GM21360 (cell line): ENCODE data around the gene IFNA8.
A peak's percentile ranks its signal among the peaks of the same experiment; 100 is the strongest.
"Not testable (repeated sequence)": the region's sequence is repeated elsewhere in the genome, so short reads cannot be mapped to it uniquely, and the experiment has no call there.

Experiments used
- ATAC-seq: cut with Tn5 transposase; IDR thresholded peaks from one replicate; pipeline ENCODE4 v1.9.1; 2021; ENCODE audit warnings: mild to moderate bottlenecking, moderate library complexity; ENCODE audit not compliant: unreplicated experiment

IFNA8 gene

DNA sequence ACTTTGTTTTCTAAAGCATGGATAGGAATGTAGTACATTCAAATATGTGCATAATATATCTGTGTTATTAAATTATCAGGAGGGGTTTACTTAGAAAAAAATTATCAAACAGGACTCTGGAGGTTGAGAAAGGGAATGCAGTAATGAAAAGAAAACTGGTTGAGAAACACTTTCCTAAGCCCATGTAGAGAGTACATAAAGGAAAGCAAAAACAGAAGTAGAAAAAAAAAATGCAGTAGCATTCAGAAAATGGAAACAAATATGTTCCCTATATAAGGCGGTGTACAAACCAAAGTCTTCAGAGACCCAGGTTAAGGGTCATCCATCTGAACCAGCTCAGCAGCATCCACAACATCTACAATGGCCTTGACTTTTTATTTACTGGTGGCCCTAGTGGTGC is at the start of gene IFNA8:
IFNA8 (plus strand) TSS at position 301 of the 400 bp plus-strand sequence; CDS start at position 361, 60 bp downstream.
- ATAC-seq = no peak

DNA sequence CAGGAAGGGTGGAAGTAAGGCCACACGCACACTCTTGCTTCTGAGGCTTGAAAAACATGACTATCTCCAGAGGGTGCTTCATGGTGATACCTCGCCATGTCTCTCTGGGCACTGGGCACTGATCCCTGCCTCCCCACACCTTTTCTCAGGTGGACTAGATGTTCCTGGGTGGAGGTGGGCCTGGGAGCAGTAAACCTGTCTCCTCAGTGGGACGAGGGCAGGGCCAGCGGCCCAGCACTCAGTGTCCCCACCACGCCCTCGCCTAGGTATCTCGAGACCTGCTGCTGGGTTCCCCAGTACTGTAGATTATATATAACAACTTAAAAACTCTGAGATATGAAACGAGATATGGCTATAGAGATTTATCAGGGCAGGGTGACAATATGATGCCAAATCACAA is 46.6 kb upstream of the IFNA8 start:
- ATAC-seq = no peak

GRCh38 chr9:21367169-21367568 is 41.7 kb upstream of the IFNA8 start:
- peak; percentile 97 for ATAC-seq

- ATAC-seq = no peak
Observed at GRCh38 chr9:21367957-21368356, 41.0 kb upstream of the IFNA8 start, which contains the start of gene IFNA13. TSS of gene IFNA13 (minus strand) at chr9:21368057. CDS start at chr9:21368010, 47 bp downstream.

DNA sequence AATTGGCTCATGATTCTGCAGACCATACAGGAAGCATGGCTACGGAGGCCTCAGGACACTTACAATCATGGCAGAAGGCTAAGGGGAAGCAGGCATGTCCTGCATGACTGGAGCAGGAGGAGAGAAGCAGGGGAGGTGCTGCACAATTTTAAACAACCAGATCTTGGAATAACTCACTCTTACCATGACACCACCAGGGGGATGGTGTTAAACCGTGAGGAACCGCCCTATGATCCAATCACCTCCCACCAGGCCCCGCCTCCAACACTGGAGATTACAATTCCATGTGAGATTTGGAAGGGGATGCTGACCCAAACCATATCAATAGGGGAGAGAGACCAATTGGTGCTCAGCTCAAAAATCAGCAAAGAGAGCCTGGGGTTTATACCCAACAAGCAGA is 37.5 kb upstream of the IFNA8 start:
- ATAC-seq = not testable (repeated sequence)

- ATAC-seq = peak; percentile 98
Observed at GRCh38 chr9:21381448-21382339, 27.2 kb upstream of the IFNA8 start.

- no peak for ATAC-seq
Observed at GRCh38 chr9:21383627-21384026, 25.3 kb upstream of the IFNA8 start.

DNA sequence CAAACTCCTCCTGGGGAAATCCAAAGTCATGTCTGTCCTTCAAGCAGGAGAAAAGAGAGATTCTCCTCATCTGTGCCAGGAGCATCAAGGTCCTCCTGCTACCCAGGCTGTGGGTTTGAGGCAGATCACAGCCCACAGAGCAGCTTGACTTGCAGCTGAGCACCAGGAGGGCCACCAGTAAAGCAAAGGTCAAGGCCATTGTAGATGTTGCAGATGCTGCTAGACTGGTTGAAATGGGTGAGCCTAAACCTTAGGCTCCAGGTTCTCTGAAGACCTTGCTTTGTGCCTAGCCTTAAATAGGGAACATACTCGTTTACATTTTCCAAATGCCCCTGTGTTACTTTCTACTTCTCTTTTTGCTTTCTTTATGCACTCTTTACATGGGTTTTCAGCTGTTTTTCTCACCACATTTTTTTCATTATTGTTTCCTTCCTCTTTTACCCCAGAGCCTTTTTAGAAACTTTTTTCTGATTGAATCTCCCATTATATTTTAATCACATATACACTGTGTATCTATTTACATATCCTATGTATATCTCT is 23.7 kb upstream of the IFNA8 start, which contains the start of gene IFNA2:
IFNA2 (minus strand) TSS at position 268 of the 540 bp plus-strand sequence; CDS start at position 199, 69 bp downstream.
- ATAC-seq = no peak

- peak; percentile 74 for ATAC-seq
Observed at GRCh38 chr9:21392270-21392669, 16.6 kb upstream of the IFNA8 start.

- ATAC-seq = peak; percentile 76
Observed at GRCh38 chr9:21395778-21396717, 12.9 kb upstream of the IFNA8 start.

- no peak for ATAC-seq
Observed at GRCh38 chr9:21398955-21399489, 9.9 kb upstream of the IFNA8 start.

DNA sequence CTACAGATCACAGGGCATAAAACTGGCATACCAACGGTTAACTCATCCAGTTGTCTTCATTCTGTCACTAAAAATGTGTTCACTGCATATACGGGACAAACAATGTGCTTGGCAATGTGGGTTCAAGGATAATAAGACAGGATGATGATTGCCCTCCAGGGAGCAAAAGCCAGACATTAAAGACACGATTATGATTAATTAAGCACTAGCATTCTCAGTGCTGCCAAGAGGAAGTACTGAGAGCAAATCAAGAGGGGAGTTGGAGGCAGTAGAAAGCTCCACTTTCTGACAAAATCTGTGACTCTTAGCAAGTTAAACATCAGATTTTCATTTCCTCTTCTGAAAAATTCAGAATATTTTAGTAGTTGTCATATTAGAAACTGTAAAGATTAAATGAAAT is 9.0 kb upstream of the IFNA8 start:
- ATAC-seq = no peak

- no peak for ATAC-seq
Observed at GRCh38 chr9:21402386-21403251, 6.3 kb upstream of the IFNA8 start.

DNA sequence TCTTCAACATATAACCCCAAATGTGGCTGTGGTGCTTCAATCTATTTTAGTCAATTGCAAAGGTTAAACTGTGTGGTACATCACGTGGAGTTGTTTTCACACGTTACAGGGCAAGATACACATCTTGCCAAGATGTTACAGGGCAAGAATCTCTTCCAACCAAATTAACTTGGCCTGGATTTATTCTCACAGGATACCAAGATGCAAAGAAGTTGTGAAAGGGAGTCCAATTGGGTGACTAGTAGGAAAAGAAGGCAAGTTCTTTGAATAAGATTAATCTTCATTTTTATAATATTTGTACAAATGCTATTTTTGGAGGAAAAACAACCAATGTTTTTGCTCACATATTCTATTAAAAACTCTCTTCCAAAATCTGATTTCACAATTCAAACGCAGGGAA is 4.8 kb upstream of the IFNA8 start:
- ATAC-seq = no peak

GRCh38 chr9:21412107-21412506 is 3.2 kb downstream of the IFNA8 start:
- ATAC-seq = peak; percentile 90

- no peak for ATAC-seq
Observed at GRCh38 chr9:21413151-21413550, 4.2 kb downstream of the IFNA8 start.

GRCh38 chr9:21413624-21414023 is 4.7 kb downstream of the IFNA8 start:
- no peak for ATAC-seq

DNA sequence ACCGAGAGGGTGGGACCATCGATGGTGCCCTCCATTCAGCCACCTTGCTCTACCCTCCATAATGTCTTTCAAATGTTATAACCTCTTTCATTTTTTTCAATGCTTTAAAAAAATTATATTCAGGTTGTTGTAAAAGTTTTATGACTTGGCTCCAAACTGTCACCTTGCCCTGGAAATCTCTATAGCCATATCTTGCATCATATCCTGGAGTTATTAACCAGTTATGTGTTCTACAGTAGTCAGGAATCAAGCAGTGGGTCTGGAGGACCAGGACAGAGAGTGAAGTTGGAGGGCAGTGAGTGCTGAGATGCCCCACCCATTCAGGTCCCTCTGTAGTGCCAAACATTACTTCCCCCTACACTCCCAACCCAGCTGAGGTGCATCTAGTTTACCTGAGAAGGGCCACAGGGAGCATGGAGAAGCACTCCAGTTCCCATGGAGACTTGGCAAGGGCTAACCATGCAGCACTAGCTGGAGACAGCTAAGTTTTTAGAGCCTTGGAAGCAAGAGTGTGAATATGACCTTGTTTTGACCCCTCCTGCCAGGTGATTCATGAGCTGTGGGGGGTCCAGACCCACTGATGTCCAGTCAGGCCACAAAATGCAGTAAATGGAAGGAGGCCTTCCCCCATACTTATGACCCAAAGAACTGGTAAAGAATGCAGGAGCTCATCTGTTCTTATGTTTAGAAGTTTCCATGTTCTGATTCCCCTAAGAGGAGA is 5.5 kb downstream of the IFNA8 start:
- no peak for ATAC-seq
